ENCODE data around the gene NUTM1.
"Not testable (repeated sequence)": the region's sequence is repeated elsewhere in the genome, so short reads cannot be mapped to it uniquely, and the experiment has no call there.

- not testable (repeated sequence) for TF ChIP-seq GATA1 (IDR thresholded peaks at IDR 0.05; ENCODE audit: low read depth, low read length); POLR2A (IDR thresholded peaks at IDR 0.05; ENCODE audit: low read length)
These were observed 49.9 kb downstream of the NUTM1 start for GRCh38 chr15:34392981-34393380.
